ENCODE results near the gene SLC22A1.
"Not testable (repeated sequence)": the region's sequence is repeated elsewhere in the genome, so short reads cannot be mapped to it uniquely, and the experiment has no call there.

The SLC22A1 gene

GRCh38 chr6:160121558-160121957 lies at the start of gene SLC22A1:
Gene SLC22A1 (plus strand): TSS chr6:160121815. CDS start chr6:160121936, 121 bp downstream.
- DNase-seq = no peak

- DNase-seq = no peak
Observed at GRCh38 chr6:160073272-160073671, 48.3 kb upstream of the SLC22A1 start.

GRCh38 chr6:160076009-160076408 lies 45.6 kb upstream of the SLC22A1 start:
- DNase-seq = no peak

GRCh38 chr6:160077024-160077423 lies 44.6 kb upstream of the SLC22A1 start:
- DNase-seq = no peak

GRCh38 chr6:160077526-160077925 lies 44.1 kb upstream of the SLC22A1 start:
- DNase-seq = no peak

GRCh38 chr6:160078883-160079685 lies 42.5 kb upstream of the SLC22A1 start:
- DNase-seq = no peak

GRCh38 chr6:160079686-160080043 lies 42.0 kb upstream of the SLC22A1 start:
- DNase-seq = no peak

- no peak for DNase-seq
Observed at GRCh38 chr6:160080097-160080496, 41.5 kb upstream of the SLC22A1 start.

- DNase-seq = no peak
Observed at GRCh38 chr6:160081398-160081797, 40.2 kb upstream of the SLC22A1 start.

GRCh38 chr6:160082627-160083026 lies 39.0 kb upstream of the SLC22A1 start:
- no peak for DNase-seq

GRCh38 chr6:160084198-160084776 lies 37.3 kb upstream of the SLC22A1 start:
- DNase-seq = no peak

GRCh38 chr6:160085226-160085625 lies 36.4 kb upstream of the SLC22A1 start:
- DNase-seq = no peak

- no peak for DNase-seq
Observed at GRCh38 chr6:160085713-160086505, 35.7 kb upstream of the SLC22A1 start.

GRCh38 chr6:160086754-160087153 lies 34.9 kb upstream of the SLC22A1 start:
- no peak for DNase-seq

- peak; percentile 54 for DNase-seq
Observed at GRCh38 chr6:160088069-160088783, 33.4 kb upstream of the SLC22A1 start.

GRCh38 chr6:160088784-160089533 lies 32.7 kb upstream of the SLC22A1 start:
- no peak for DNase-seq

GRCh38 chr6:160089534-160089897 lies 32.1 kb upstream of the SLC22A1 start:
- DNase-seq = no peak

GRCh38 chr6:160090442-160091239 lies 31.0 kb upstream of the SLC22A1 start:
- DNase-seq = not testable (repeated sequence)

GRCh38 chr6:160092176-160092575 lies 29.4 kb upstream of the SLC22A1 start:
- DNase-seq = not testable (repeated sequence)

GRCh38 chr6:160092602-160093001 lies 29.0 kb upstream of the SLC22A1 start:
- no peak for DNase-seq

- DNase-seq = no peak
Observed at GRCh38 chr6:160093061-160093460, 28.6 kb upstream of the SLC22A1 start.

- DNase-seq = no peak
Observed at GRCh38 chr6:160093946-160094345, 27.7 kb upstream of the SLC22A1 start.

All from T1000 (cell line).